ENCODE results near the gene GIGYF2. TPM values are rescaled to one million over a fixed set of nuclear protein-coding genes. Genes with fewer than 3 reads are reported as not detected.

Gene GIGYF2
- total and polyA plus RNA-seq, 2 of the 13 experiments (the other 11 are each of a cell fraction or from before 2014, with no cell fraction given), result 44.9 to 73.5 TPM

DNA sequence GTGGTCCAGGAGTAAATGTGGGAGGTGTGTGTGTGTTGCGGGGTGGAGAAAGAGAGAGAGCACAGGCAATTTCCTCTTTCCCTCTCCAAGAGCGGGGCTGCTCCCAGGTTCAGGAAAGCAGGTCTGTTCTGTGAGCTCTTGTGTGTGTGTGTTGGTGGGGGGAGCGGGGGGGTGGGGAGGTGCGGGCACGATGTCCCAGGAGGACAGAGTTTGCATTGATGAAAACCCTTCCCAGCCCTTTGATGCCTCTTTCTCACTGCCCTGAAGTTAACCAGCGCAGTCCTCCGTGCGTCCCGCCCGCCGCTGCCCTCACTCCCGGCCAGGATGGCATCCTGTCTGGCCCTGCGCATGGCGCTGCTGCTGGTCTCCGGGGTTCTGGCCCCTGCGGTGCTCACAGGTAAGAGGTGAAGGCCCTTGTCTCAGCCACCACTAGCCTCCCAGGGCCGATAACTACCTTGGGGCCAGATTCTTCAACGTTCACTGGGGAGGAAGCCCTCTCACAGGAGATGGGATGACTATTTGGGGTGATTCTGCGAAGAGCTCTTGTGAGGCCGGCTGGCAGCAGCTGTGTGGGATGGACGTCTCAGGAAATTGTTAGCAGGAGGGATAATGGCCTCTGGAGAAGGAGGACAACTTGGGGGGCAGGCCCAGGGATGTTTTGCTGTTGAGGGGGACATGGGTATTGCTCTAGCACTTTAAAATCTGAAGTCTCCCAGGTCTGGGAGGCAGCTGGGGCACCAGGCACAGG is 173.1 kb downstream of the GIGYF2 start, which contains the start of gene SNORC (continued):
- TF ChIP-seq MAFK (conservative IDR thresholded peaks at IDR 0.05 in 1 of 2, IDR thresholded peaks at IDR 0.05 in 1 of 2; ENCODE audit: low read length in 2 of 2) (no peak), ZNF232 (CRISPR knock-in tag; IDR thresholded peaks at IDR 0.05; ENCODE audit: borderline replicate concordance) (no peak), RBM39 (IDR thresholded peaks at IDR 0.05; ENCODE audit: low read depth, low read length, poor library complexity, severe bottlenecking) (peak; percentile 55), ZBTB37 (CRISPR knock-in tag; IDR thresholded peaks at IDR 0.05) (no peak), HMG20B (CRISPR knock-in tag; conservative IDR thresholded peaks at IDR 0.05) (no peak), RNF219 (CRISPR knock-in tag; IDR thresholded peaks at IDR 0.05) (no peak), MTA1 (CRISPR knock-in tag; IDR thresholded peaks at IDR 0.05; ENCODE audit: borderline replicate concordance) (no peak)
- TF ChIP-seq, protein P1, sequence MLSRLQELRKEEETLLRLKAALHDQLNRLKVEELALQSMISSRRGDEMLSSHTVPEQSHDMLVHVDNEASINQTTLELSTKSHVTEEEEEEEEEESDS (CRISPR knock-in tag; IDR thresholded peaks at IDR 0.05; ENCODE audit: borderline replicate concordance), result 0 out of 2 replicates have a peak, but pooled peaks have one; percentile 38
- TF ChIP-seq, protein P2, sequence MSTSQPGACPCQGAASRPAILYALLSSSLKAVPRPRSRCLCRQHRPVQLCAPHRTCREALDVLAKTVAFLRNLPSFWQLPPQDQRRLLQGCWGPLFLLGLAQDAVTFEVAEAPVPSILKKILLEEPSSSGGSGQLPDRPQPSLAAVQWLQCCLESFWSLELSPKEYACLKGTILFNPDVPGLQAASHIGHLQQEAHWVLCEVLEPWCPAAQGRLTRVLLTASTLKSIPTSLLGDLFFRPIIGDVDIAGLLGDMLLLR (CRISPR knock-in tag; IDR thresholded peaks at IDR 0.05), result no peak
